HG03558 (cell line): Measurements from ENCODE around the gene MOB2.
"Not testable (repeated sequence)": the region's sequence is repeated elsewhere in the genome, so short reads cannot be mapped to it uniquely, and the experiment has no call there.

ENCODE experiments used
- ATAC-seq: cut with Tn5 transposase; IDR thresholded peaks from one replicate; pipeline ENCODE4 v1.9.1; 2021; ENCODE audit warnings: moderate number of reproducible peaks; ENCODE audit not compliant: unreplicated experiment; ENCODE audit errors: extremely low read depth

MOB2 gene

GRCh38 chr11:1447845-1448825, 38.4 kb downstream of the MOB2 start:
- ATAC-seq = no peak

- no peak for ATAC-seq
These were observed 40.0 kb downstream of the MOB2 start for GRCh38 chr11:1446623-1447022.

- no peak for ATAC-seq
These were observed 40.7 kb downstream of the MOB2 start for GRCh38 chr11:1445741-1446445.

- no peak for ATAC-seq
These were observed 41.7 kb downstream of the MOB2 start for GRCh38 chr11:1444823-1445422.

GRCh38 chr11:1444321-1444720, 42.3 kb downstream of the MOB2 start:
- no peak for ATAC-seq

GRCh38 chr11:1443737-1444136, 42.8 kb downstream of the MOB2 start:
- no peak for ATAC-seq

GRCh38 chr11:1442807-1443366, 43.7 kb downstream of the MOB2 start:
- ATAC-seq = no peak

GRCh38 chr11:1442163-1442562, 44.4 kb downstream of the MOB2 start:
- ATAC-seq = no peak

- no peak for ATAC-seq
These were observed 46.1 kb downstream of the MOB2 start for GRCh38 chr11:1440496-1440895.

GRCh38 chr11:1440066-1440465, 46.5 kb downstream of the MOB2 start:
- ATAC-seq = no peak

GRCh38 chr11:1439341-1439740, 47.2 kb downstream of the MOB2 start:
- ATAC-seq = no peak

- no peak for ATAC-seq
These were observed 47.6 kb downstream of the MOB2 start for GRCh38 chr11:1438967-1439330.

GRCh38 chr11:1438261-1438966, 48.2 kb downstream of the MOB2 start:
- ATAC-seq = no peak

GRCh38 chr11:1437500-1437899, 49.1 kb downstream of the MOB2 start:
- no peak for ATAC-seq

GRCh38 chr11:1436468-1437039, 50.0 kb downstream of the MOB2 start:
- ATAC-seq = no peak

- no peak for ATAC-seq
These were observed 50.6 kb downstream of the MOB2 start for GRCh38 chr11:1435820-1436467.

- ATAC-seq = not testable (repeated sequence)
These were observed 51.1 kb downstream of the MOB2 start for GRCh38 chr11:1435479-1435819.

GRCh38 chr11:1433977-1434640, 52.5 kb downstream of the MOB2 start:
- no peak for ATAC-seq

- ATAC-seq = no peak
These were observed 53.0 kb downstream of the MOB2 start for GRCh38 chr11:1433568-1433967.
